ENCODE measurements around the gene PRRX2. TPM values are rescaled to one million over a fixed set of nuclear protein-coding genes. Genes with fewer than 3 reads are reported as not detected.
A peak's percentile ranks its signal among the peaks of the same experiment; 100 is the strongest.

PRRX2 gene
- polyA plus RNA-seq, 1 donor (not counting 4 experiments of a cell fraction or from before 2014, with no cell fraction given) = not detected

DNA sequence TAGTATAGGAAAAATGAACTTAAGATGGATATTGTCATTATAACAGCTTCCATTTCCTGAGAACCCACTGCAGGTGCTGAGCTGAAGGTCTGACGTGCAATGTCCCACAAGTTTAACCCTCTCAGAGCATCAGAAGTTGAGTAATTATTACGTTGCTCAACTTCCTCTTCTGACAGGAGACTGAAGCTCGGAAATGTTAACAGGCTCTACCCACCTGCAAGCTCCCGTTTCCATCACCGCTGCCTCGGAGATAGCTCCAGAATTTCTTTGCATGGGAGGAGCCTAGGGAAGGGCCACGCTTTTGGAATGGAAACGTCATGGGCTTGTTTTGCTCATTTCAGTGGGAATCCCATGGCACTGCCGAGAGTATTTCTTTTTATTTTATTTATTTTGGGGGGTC lies 40.5 kb upstream of the PRRX2 start:
- Histone ChIP-seq H3K79me2 (ENCODE audit: control insufficient read depth, insufficient read depth, low read length) (peaks cover 40% of the 10 kb centered on the region), H3K9me3 (ENCODE audit: control insufficient read depth, low read depth, low read length) (no peaks in the 10 kb centered on the region), H3K4me2 (ENCODE audit: control insufficient read depth, extremely low read depth, insufficient read depth, low read depth, low read length) (peak overlapping the region; percentile 100), H3K36me3 (ENCODE audit: control insufficient read depth in 2 of 2, extremely low read depth in 1 of 2, insufficient read depth in 2 of 2, low read length in 2 of 2) (peaks cover 2 to 4% of the 10 kb centered on the region in 2 experiments), H3K4me1 (ENCODE audit: control insufficient read depth, extremely low read depth, insufficient read depth, low read length) (peaks cover 24% of the 10 kb centered on the region), H3K27me3 (ENCODE audit: control insufficient read depth, extremely low read depth, insufficient read depth, low read length) (peaks cover 3% of the 10 kb centered on the region), H3K9me1 (ENCODE audit: control insufficient read depth, extremely low read depth, insufficient read depth, low read length) (no peaks in the 10 kb centered on the region), H2AFZ (ENCODE audit: control insufficient read depth, low read length) (no peak overlapping the region), H4K20me1 (ENCODE audit: control insufficient read depth, extremely low read depth, insufficient read depth, low read length) (peaks cover 8% of the 10 kb centered on the region), H3K27ac (ENCODE audit: control insufficient read depth, insufficient read depth, low read length) (peak overlapping the region; percentile 92), H3K9ac (ENCODE audit: control insufficient read depth, extremely low read depth, insufficient read depth, low read length) (peak overlapping the region; percentile 46), H3K4me3 (ENCODE audit: control insufficient read depth in 2 of 3, extremely low read depth in 1 of 3, insufficient read depth in 2 of 3, low read depth in 1 of 3, low read length in 3 of 3) (no peak overlapping the region)
- DNase-seq (ENCODE audit: low read depth, low spot score) (peak; percentile 69), FAIRE-seq (no peak)
- TF ChIP-seq EZH2 (IDR thresholded peaks at IDR 0.05; ENCODE audit: low read length) = no peak
- no peak for TF ChIP-seq CTCF (optimal IDR thresholded peaks at IDR 0.05 in 1 of 3, IDR thresholded peaks at IDR 0.05 in 1 of 3, conservative IDR thresholded peaks at IDR 0.05 in 1 of 3; ENCODE audit: extremely low read depth in 1 of 3, insufficient read depth in 2 of 3, low read length in 3 of 3)
- dilution Hi-C loops (cut with MboI; ENCODE audit: extremely low pct_ligation_motif_present, low sequenced_read_pairs) = loop anchor here (25.0 kb wide), 1 partner anchor 463 kb away; no protein-coding TSS in a partner anchor

DNA sequence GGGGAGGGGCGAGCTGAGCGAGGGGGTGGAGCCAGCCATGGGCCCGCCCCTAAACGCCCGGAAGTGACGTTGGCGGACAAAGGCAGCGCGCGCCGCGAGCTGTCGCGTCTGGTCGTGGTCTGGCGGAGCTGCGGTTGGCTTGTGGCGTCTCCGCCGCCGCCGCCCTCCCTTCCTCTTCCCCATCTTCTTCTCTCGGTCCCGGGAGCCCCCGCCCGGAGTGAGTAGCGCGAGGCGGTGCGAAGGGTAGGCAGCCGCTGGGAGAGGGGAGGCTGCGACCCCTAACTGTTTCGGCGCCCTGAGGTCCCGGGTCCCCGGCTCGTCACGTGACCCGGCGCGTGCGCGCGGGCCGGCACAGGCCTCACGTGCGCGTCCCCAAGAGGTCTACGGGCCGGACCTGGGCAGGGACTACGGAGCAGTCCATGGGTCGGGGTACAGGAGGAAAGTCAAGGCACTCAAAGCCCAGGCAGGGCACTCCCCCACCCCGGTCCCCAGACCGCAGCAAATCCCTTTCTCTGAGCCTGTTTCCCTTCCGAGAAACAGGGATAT lies 39.3 kb upstream of the PRRX2 start, which contains the start of gene NTMT1:
TSS of gene NTMT1 (plus strand) at position 85 of the 546 bp plus-strand sequence. CDS start 6,541 bp downstream, outside the sequence.
- dilution Hi-C loops (cut with MboI; ENCODE audit: extremely low pct_ligation_motif_present, low sequenced_read_pairs) = no loop called here
- Histone ChIP-seq H3K27ac (ENCODE audit: control insufficient read depth, insufficient read depth, low read length) (peak within 1 kb of the TSS; percentile 92), H3K79me2 (ENCODE audit: control insufficient read depth, insufficient read depth, low read length) (peaks cover 52% of the 10 kb centered on the region), H3K9ac (ENCODE audit: control insufficient read depth, extremely low read depth, insufficient read depth, low read length) (peak within 1 kb of the TSS; percentile 95), H4K20me1 (ENCODE audit: control insufficient read depth, extremely low read depth, insufficient read depth, low read length) (peaks cover 16% of the 10 kb centered on the region), H3K9me1 (ENCODE audit: control insufficient read depth, extremely low read depth, insufficient read depth, low read length) (peaks cover 3% of the 10 kb centered on the region), H3K4me1 (ENCODE audit: control insufficient read depth, extremely low read depth, insufficient read depth, low read length) (peaks cover 30% of the 10 kb centered on the region), H3K4me3 (ENCODE audit: control insufficient read depth in 2 of 3, extremely low read depth in 1 of 3, insufficient read depth in 2 of 3, low read depth in 1 of 3, low read length in 3 of 3) (peak within 1 kb of the TSS; percentile 94 to 99 (median 96)), H3K27me3 (ENCODE audit: control insufficient read depth, extremely low read depth, insufficient read depth, low read length) (no peaks in the 10 kb centered on the region), H3K4me2 (ENCODE audit: control insufficient read depth, extremely low read depth, insufficient read depth, low read depth, low read length) (peak within 1 kb of the TSS; percentile 100), H2AFZ (ENCODE audit: control insufficient read depth, low read length) (peak within 1 kb of the TSS; percentile 70), H3K9me3 (ENCODE audit: control insufficient read depth, low read depth, low read length) (no peaks in the 10 kb centered on the region), H3K36me3 (ENCODE audit: control insufficient read depth in 2 of 2, extremely low read depth in 1 of 2, insufficient read depth in 2 of 2, low read length in 2 of 2) (peaks cover 2 to 11% of the 10 kb centered on the region in 2 experiments)
- TF ChIP-seq CTCF (optimal IDR thresholded peaks at IDR 0.05 in 1 of 3, IDR thresholded peaks at IDR 0.05 in 1 of 3, conservative IDR thresholded peaks at IDR 0.05 in 1 of 3; ENCODE audit: extremely low read depth in 1 of 3, insufficient read depth in 2 of 3, low read length in 3 of 3) (no peak), EZH2 (IDR thresholded peaks at IDR 0.05; ENCODE audit: low read length) (no peak)
- no peak for DNase-seq (ENCODE audit: low read depth, low spot score)
- no peak for FAIRE-seq
